ENCODE measurements around the gene UROD.

The UROD gene

GRCh38 chr1:45065083-45065482 lies 53.0 kb downstream of the UROD start:
- H3K27ac ChIP-seq (ENCODE audit: low read depth, low read length): no peak overlapping the region
- no peaks in the 10 kb centered on the region for H3K27me3 ChIP-seq (ENCODE audit: control insufficient read depth in 1 of 2, insufficient read depth in 2 of 2, low read length in 2 of 2)
- no peaks in the 10 kb centered on the region for H3K9me3 ChIP-seq (ENCODE audit: control insufficient read depth in 1 of 2, low read length in 2 of 2)
- H3K4me3 ChIP-seq (ENCODE audit: low read depth in 1 of 2, low read length in 2 of 2): no peak overlapping the region
- H3K4me1 ChIP-seq (ENCODE audit: control insufficient read depth in 1 of 2, insufficient read depth in 2 of 2, low read length in 2 of 2): no peaks in the 10 kb centered on the region
- no peak overlapping the region for H3K9ac ChIP-seq (ENCODE audit: low read depth in 1 of 2, low read length in 2 of 2)
- H3K36me3 ChIP-seq (ENCODE audit: control insufficient read depth in 1 of 2, insufficient read depth in 2 of 2, low read length in 2 of 2): no peaks in the 10 kb centered on the region

Data from duodenal mucosa (tissue), 2 donors.